GM12878 (cell line): ENCODE data around the gene CRTC3. TPM values are rescaled to one million over a fixed set of nuclear protein-coding genes. Genes with fewer than 3 reads are reported as not detected.

Experiments
- ATAC-seq: fragments of 200-7000 bp; cut with Tn5 transposase; 3 replicates; pipeline ENCODE4 v1.9.1; 2020; ENCODE audit warnings: mild to moderate bottlenecking, moderate library complexity
- BruUV-seq: library from RNA; stranded (reverse); fragments of 400-500 nt; replicated peaks from 2 replicates; lab custom pipeline; 2021; lab: Mats Ljungman, UMichigan
- CTCF ChIA-PET: fragments of 300-600 bp; sonication (Branson Sonifier 250); formaldehyde crosslinking; extraction: SDS; loops from one replicate; lab custom pipeline; 2021; ENCODE audit warnings: inconsistent platforms; lab: Yijun Ruan, JAX
- POLR2A ChIA-PET: fragments of 350-600 bp; formaldehyde crosslinking; extraction: SDS; loops from one replicate; lab custom pipeline; 2021; ENCODE audit warnings: inconsistent platforms; lab: Charles Lee
- RAD21 ChIA-PET: fragments of 300-600 bp; sonication (Branson Sonifier 250); formaldehyde crosslinking; loops from one replicate; lab custom pipeline; 2023; ENCODE audit warnings: antibody characterized with exemption; ENCODE audit not compliant: unreplicated experiment; lab: Charles Lee
- SMC1A ChIA-PET: fragments of 300-600 bp; sonication (Branson Sonifier 250); formaldehyde crosslinking; loops from one replicate; lab custom pipeline; 2023; ENCODE audit not compliant: unreplicated experiment, uncharacterized antibody; lab: Charles Lee
- DNase-seq: peaks from one replicate; pipeline ENCODE4 v3.0.0-alpha.2; 2011; ENCODE audit warnings: low read depth, low spot score
- FAIRE-seq: peaks from 3 replicates; lab custom pipeline; 2011; peaks lifted over from hg19 to GRCh38; lab: Jason Lieb, UNC
- H2AFZ ChIP-seq: 2 replicates; pipeline ENCODE4 v1.6.0; 2011; ENCODE audit warnings: low read depth, low read length, control low read depth; ENCODE audit not compliant: control insufficient read depth
- H3K27ac ChIP-seq: 2 replicates; pipeline ENCODE4 v1.5.1; 2011; ENCODE audit warnings: control low read depth; ENCODE audit not compliant: control insufficient read depth, insufficient read depth
- H3K27me3 ChIP-seq, 2 experiments: replicated peaks in 1 of 2; 2 replicates each; pipeline versions ENCODE4 v1.6.0 to v1.6.1; 2011; ENCODE audit warnings: low read length in 1 of 2; ENCODE audit not compliant: control insufficient read depth in 2 of 2, insufficient read depth in 2 of 2
- H3K36me3 ChIP-seq, 2 experiments: 2 replicates each; pipeline ENCODE4 v1.5.1; 2011; ENCODE audit warnings: low read length in 1 of 2; ENCODE audit not compliant: control insufficient read depth in 2 of 2, insufficient read depth in 2 of 2
- H3K4me1 ChIP-seq: 2 replicates; pipeline ENCODE4 v1.6.1; 2011; ENCODE audit warnings: mild to moderate bottlenecking, low read length, moderate library complexity, mixed read lengths; ENCODE audit not compliant: control insufficient read depth, insufficient read depth
- H3K4me2 ChIP-seq: 2 replicates; pipeline ENCODE4 v1.6.0; 2011; ENCODE audit warnings: control low read depth; ENCODE audit not compliant: control insufficient read depth, insufficient read depth
- H3K4me3 ChIP-seq: fragments of 200-600 bp; sonication (generic); 2 replicates; pipeline ENCODE4 v1.5.1; 2016
- H3K79me2 ChIP-seq: 2 replicates; pipeline ENCODE4 v1.6.0; 2011; ENCODE audit warnings: low read length; ENCODE audit not compliant: control insufficient read depth, insufficient read depth
- H3K9ac ChIP-seq: 2 replicates; pipeline ENCODE4 v1.8.0; 2011; ENCODE audit warnings: low read length, control low read depth, mixed read lengths; ENCODE audit not compliant: control insufficient read depth, insufficient read depth
- H3K9me3 ChIP-seq: replicated peaks from 3 replicates; pipeline ENCODE4 v1.5.1; 2011; ENCODE audit warnings: mild to moderate bottlenecking, low read length; ENCODE audit not compliant: control insufficient read depth, insufficient read depth
- H4K20me1 ChIP-seq: 2 replicates; pipeline ENCODE4 v1.6.0; 2011; ENCODE audit not compliant: control insufficient read depth, insufficient read depth
- BRCA1 ChIP-seq: IDR thresholded peaks from 2 replicates; pipeline ENCODE4 v1.6.1; 2011; ENCODE audit warnings: low read depth, low read length, improper control_type of control experiment
- CUX1 ChIP-seq: IDR thresholded peaks from 2 replicates; pipeline ENCODE4 v1.6.1; 2012; ENCODE audit warnings: improper control_type of control experiment, low read depth, low read length; ENCODE audit not compliant: insufficient replicate concordance
- ETV6 ChIP-seq, 2 experiments: fragments of 450-650 bp in 1 of 2; IDR thresholded peaks in 1 of 2; conservative IDR thresholded peaks in 1 of 2; 2 replicates each; pipeline ENCODE4 v1.6.1; 2014; ENCODE audit warnings: antibody characterized with exemption in 1 of 2, borderline replicate concordance in 1 of 2, low read depth in 1 of 2, mild to moderate bottlenecking in 1 of 2, moderate library complexity in 1 of 2
- FOXM1 ChIP-seq: IDR thresholded peaks from 2 replicates; pipeline ENCODE4 v1.6.1; 2012; ENCODE audit warnings: low read depth, mild to moderate bottlenecking, inconsistent platforms, low read length, moderate library complexity
- JUNB ChIP-seq: IDR thresholded peaks from 2 replicates; pipeline ENCODE4 v1.6.1; 2016; ENCODE audit warnings: antibody characterized with exemption, mild to moderate bottlenecking
- MTA3 ChIP-seq: IDR thresholded peaks from 2 replicates; pipeline ENCODE4 v1.6.1; 2012; ENCODE audit warnings: low read length, inconsistent platforms, borderline replicate concordance
- RB1 ChIP-seq: fragments of 450-650 bp; formaldehyde crosslinking; IDR thresholded peaks from 2 replicates; pipeline ENCODE4 v1.6.1; 2017; ENCODE audit warnings: mild to moderate bottlenecking, borderline replicate concordance
- TCF7 ChIP-seq: IDR thresholded peaks from 2 replicates; pipeline ENCODE4 v1.6.1; 2014; ENCODE audit warnings: antibody characterized with exemption, borderline replicate concordance
- ZBTB4 ChIP-seq: fragments of 450-650 bp; formaldehyde crosslinking; IDR thresholded peaks from 2 replicates; pipeline ENCODE4 v1.4.0; 2022; ENCODE audit warnings: mild to moderate bottlenecking, moderate library complexity
- WGBS: methylation state at CpG from one replicate; pipeline ENCODE4 v1.1.6; 2016; ENCODE audit warnings: low lambda C conversion rate; ENCODE audit not compliant: insufficient replicate concordance, insufficient coverage; ENCODE audit errors: missing lambda C conversion rate; 5-methylcytosine and 5-hydroxymethylcytosine counted together
- in situ Hi-C: fragments of 300-500 bp; cut with MboI; formaldehyde crosslinking; loops from 9 replicates; pipeline ENCODE4 v1.14.3; 2018; ENCODE audit warnings: mixed read lengths
- intact Hi-C: fragments of 100-400 bp; cut with micrococcal nuclease; formaldehyde crosslinking; loops from one replicate; pipeline ENCODE4 v1.14.2; 2022; ENCODE audit not compliant: unreplicated experiment
- polyA plus RNA-seq, 11 experiments: library from polyadenylated mRNA; depleted of rRNA in 4 of 11; unstranded in 6 of 11; stranded (reverse) in 5 of 11; fragments of >200 nt; fragmentation: Nextera tagmentation in 4 of 11; fragmentation: Illumina TruSeq in 1 of 11; extraction: Ambion mirVana in 4 of 11; extraction: Trizol in 1 of 11; gene quantifications; 1 replicate in 1 of 11; 2 replicates in 10 of 11; pipeline versions ENCODE4 v1.2.1 to v1.2.3, GENCODE V29; 2011 to 2016; ENCODE audit warnings: inconsistent platforms in 2 of 11, missing spikeins in 2 of 11, low read depth in 1 of 11
- total RNA-seq, 4 experiments: library from RNA; depleted of rRNA in 3 of 4; stranded (reverse); fragments of >200 nt in 3 of 4; fragmentation: Illumina TruSeq in 1 of 4; extraction: Trizol in 1 of 4; gene quantifications; 2 replicates each; pipeline versions ENCODE4 v1.2.1 to v1.2.3, GENCODE V29; 2013 to 2021

Gene CRTC3
- total and polyA plus RNA-seq, 10 of the 15 experiments (the other 5 are each of a cell fraction or from before 2014, with no cell fraction given), result 3.5 to 36.9 (median 18.9) TPM

- 0 out of 4 replicates have a peak, but pooled peaks of 1 of the 2 experiments have one; percentile 13 for TF ChIP-seq ETV6 (conservative IDR thresholded peaks at IDR 0.05 in 1 of 2, IDR thresholded peaks at IDR 0.05 in 1 of 2; ENCODE audit: borderline replicate concordance in 1 of 2, low read depth in 1 of 2)
These were observed 156.1 kb downstream of the CRTC3 start (continued) for GRCh38 chr15:90685591-90686434.

GRCh38 chr15:90686435-90687218, 156.9 kb downstream of the CRTC3 start:
- H3K27me3 ChIP-seq, result no peaks in the 10 kb centered on the region
- POLR2A ChIA-PET, result interaction anchor here (0.5 to 3.9 kb wide), 10 partner anchors 16 to 243 kb away, joined by 3 to 75 read pairs (median 3); partner anchors contain the start of gene BLM
- no peaks in the 10 kb centered on the region for H3K79me2 ChIP-seq
- FAIRE-seq (peak; percentile 92), ATAC-seq (peak; percentile 85), DNase-seq (peak; percentile 92)
- SMC1A ChIA-PET, result interaction anchor here (0.6 to 6.9 kb wide), 12 partner anchors 8 to 411 kb away, joined by 3 to 112 read pairs (median 4); partner anchors contain the start of gene BLM
- CTCF ChIA-PET, result interaction anchor here (0.8 to 3.2 kb wide), 9 partner anchors 8 to 246 kb away, joined by 3 to 32 read pairs (median 5); partner anchors contain the start of gene HDDC3
- intact Hi-C loops, result loop anchor here (1.0 kb wide), 2 partner anchors 21 to 26 kb away; no protein-coding TSS in a partner anchor
- TSS peak; percentile 95 for BruUV-seq
- H2AFZ ChIP-seq, result peak overlapping the region; percentile 33; the same call in 1 of the 2 replicates
- peak overlapping the region; percentile 81 for H3K9ac ChIP-seq
- WGBS, result 1% methylated on average over 3 of the region's 3 CpGs
- RAD21 ChIA-PET, result interaction anchor here (0.5 to 4.2 kb wide), 17 partner anchors 21 to 299 kb away, joined by 3 to 52 read pairs (median 4); partner anchors contain the start of genes BLM, IQGAP1 and UNC45A
- in situ Hi-C loops, result no loop called here
- no peaks in the 10 kb centered on the region for H3K36me3 ChIP-seq
- peak overlapping the region; percentile 72 for H3K4me2 ChIP-seq
- no peaks in the 10 kb centered on the region; the same call in 2 of the 3 replicates for H3K9me3 ChIP-seq
- H3K4me1 ChIP-seq, result peaks cover 53% of the 10 kb centered on the region
- no peaks in the 10 kb centered on the region for H4K20me1 ChIP-seq
- no peak overlapping the region for H3K4me3 ChIP-seq
- peak overlapping the region; percentile 99 for H3K27ac ChIP-seq
- TF ChIP-seq RB1 (0 out of 2 replicates have a peak, but pooled peaks have one; percentile 63), FOXM1 (peak; percentile 99), JUNB (peak; percentile 86), BRCA1 (no peak), ZBTB4 (CRISPR knock-in tag) (no peak), MTA3 (peak; percentile 95), TCF7 (peak; percentile 85), CUX1 (peak; percentile 92)
